WTC11 (cell line): ENCODE measurements around the gene RBFOX2. TPM values are rescaled to one million over a fixed set of nuclear protein-coding genes. Genes with fewer than 3 reads are reported as not detected.

Experiments
- ATAC-seq: fragments of 200-7000 bp; cut with Tn5 transposase; 2 replicates; pipeline ENCODE4 v1.10.0; 2021; ENCODE audit warnings: mild to moderate bottlenecking, moderate library complexity
- CTCF ChIA-PET: fragments of 300-600 bp; sonication (Branson Sonifier 250); formaldehyde crosslinking; loops from one replicate; lab custom pipeline; 2021; ENCODE audit warnings: antibody characterized with exemption; lab: Charles Lee
- POLR2A ChIA-PET: fragments of 350-600 bp; sonication (Branson Sonifier 250); formaldehyde crosslinking; loops from one replicate; lab custom pipeline; 2021; ENCODE audit warnings: antibody characterized with exemption; lab: Charles Lee
- DNase-seq: peaks from one replicate; pipeline ENCODE4 v3.0.0; 2021; ENCODE audit warnings: low spot score
- H3K27ac Mint-ChIP-seq: 2 replicates; pipeline ENCODE4 v1.8.0; 2021; ENCODE audit warnings: mixed read lengths
- H3K27me3 Mint-ChIP-seq: 2 replicates; pipeline ENCODE4 v1.8.0; 2021; ENCODE audit warnings: low read depth, mild to moderate bottlenecking, moderate library complexity, mixed read lengths
- H3K36me3 Mint-ChIP-seq: 2 replicates; pipeline ENCODE4 v1.8.0; 2021; ENCODE audit warnings: mixed read lengths
- H3K4me1 Mint-ChIP-seq: 2 replicates; pipeline ENCODE4 v1.8.0; 2022; ENCODE audit warnings: mixed read lengths
- H3K4me3 Mint-ChIP-seq: 2 replicates; pipeline ENCODE4 v1.8.0; 2021; ENCODE audit warnings: mild to moderate bottlenecking, moderate library complexity, mixed read lengths
- H3K9me3 Mint-ChIP-seq: 2 replicates; pipeline ENCODE4 v1.8.0; 2021; ENCODE audit warnings: mixed read lengths
- ARID4B ChIP-seq: sonication (generic); formaldehyde crosslinking; IDR thresholded peaks from 2 replicates; pipeline ENCODE4 v1.8.0; 2023; ENCODE audit warnings: missing genetic modification reagents, mild to moderate bottlenecking, borderline replicate concordance
- CBFB ChIP-seq: sonication (generic); formaldehyde crosslinking; IDR thresholded peaks from 2 replicates; pipeline ENCODE4 v1.8.1; 2022; ENCODE audit warnings: mild to moderate bottlenecking, low read depth, missing genetic modification reagents
- ELF4 ChIP-seq: sonication (generic); formaldehyde crosslinking; IDR thresholded peaks from 2 replicates; pipeline ENCODE4 v1.8.1; 2022; ENCODE audit warnings: low read depth, mild to moderate bottlenecking, moderate library complexity, missing genetic modification reagents
- FOXJ3 ChIP-seq: sonication (generic); formaldehyde crosslinking; IDR thresholded peaks from 2 replicates; pipeline ENCODE4 v1.9.0; 2021; ENCODE audit warnings: missing genetic modification reagents, mild to moderate bottlenecking, borderline replicate concordance
- GABPB1 ChIP-seq: sonication (generic); formaldehyde crosslinking; IDR thresholded peaks from 2 replicates; pipeline ENCODE4 v1.8.1; 2023; ENCODE audit warnings: mild to moderate bottlenecking, missing genetic modification reagents
- KAT7 ChIP-seq: sonication (generic); formaldehyde crosslinking; IDR thresholded peaks from 2 replicates; pipeline ENCODE4 v1.8.1; 2023; ENCODE audit warnings: missing genetic modification reagents, mild to moderate bottlenecking, borderline replicate concordance
- MYBL2 ChIP-seq: sonication (generic); formaldehyde crosslinking; IDR thresholded peaks from 2 replicates; pipeline ENCODE4 v1.8.1; 2023; ENCODE audit warnings: mild to moderate bottlenecking, moderate library complexity, missing genetic modification reagents
- RELA ChIP-seq: sonication (generic); formaldehyde crosslinking; IDR thresholded peaks from 2 replicates; pipeline ENCODE4 v1.8.1; 2022; ENCODE audit warnings: missing genetic modification reagents, mild to moderate bottlenecking, borderline replicate concordance
- ZBTB21 ChIP-seq: sonication (generic); formaldehyde crosslinking; IDR thresholded peaks from 2 replicates; pipeline ENCODE4 v1.8.1; 2023; ENCODE audit warnings: mild to moderate bottlenecking, missing genetic modification reagents, borderline replicate concordance
- ZNF138 ChIP-seq: sonication (generic); formaldehyde crosslinking; conservative IDR thresholded peaks from 2 replicates; pipeline ENCODE4 v1.8.1; 2022; ENCODE audit warnings: mild to moderate bottlenecking, moderate library complexity, missing genetic modification reagents
- ZNF232 ChIP-seq: sonication (generic); formaldehyde crosslinking; IDR thresholded peaks from 2 replicates; pipeline ENCODE4 v1.8.0; 2022; ENCODE audit warnings: mild to moderate bottlenecking, missing genetic modification reagents
- ZNF263 ChIP-seq: sonication (generic); formaldehyde crosslinking; IDR thresholded peaks from 2 replicates; pipeline ENCODE4 v1.8.1; 2022; ENCODE audit warnings: low read depth, mild to moderate bottlenecking, moderate library complexity, missing genetic modification reagents
- ZNF671 ChIP-seq: fragments of 250-450 bp; sonication (Bioruptor Pico); IDR thresholded peaks from 2 replicates; pipeline ENCODE4 v1.8.0; 2021; ENCODE audit warnings: mild to moderate bottlenecking
- total RNA-seq: library from RNA; stranded (reverse); gene quantifications from 3 replicates; pipeline ENCODE4 v1.2.3, GENCODE V29; 2021
- TF ChIP-seq, protein P1 (sequence below): sonication (generic); formaldehyde crosslinking; IDR thresholded peaks from 2 replicates; pipeline ENCODE4 v1.8.1; 2023; ENCODE audit warnings: mild to moderate bottlenecking, missing genetic modification reagents, moderate library complexity
- TF ChIP-seq, protein P2 (sequence below): sonication (generic); formaldehyde crosslinking; IDR thresholded peaks from 2 replicates; pipeline ENCODE4 v1.8.0; 2022; ENCODE audit warnings: mild to moderate bottlenecking, missing genetic modification reagents
- TF ChIP-seq, protein P3 (sequence below): fragments of 250-450 bp; sonication (Bioruptor Pico); IDR thresholded peaks from 2 replicates; pipeline ENCODE4 v1.9.0; 2021; ENCODE audit warnings: moderate library complexity, mild to moderate bottlenecking, inconsistent platforms, borderline replicate concordance
- TF ChIP-seq, protein P4 (sequence below): sonication (generic); formaldehyde crosslinking; IDR thresholded peaks from 2 replicates; pipeline ENCODE4 v1.8.1; 2023; ENCODE audit warnings: mild to moderate bottlenecking, missing genetic modification reagents

RBFOX2 gene
- total RNA-seq, 1 experiment from 2014 or later = 107 TPM

DNA sequence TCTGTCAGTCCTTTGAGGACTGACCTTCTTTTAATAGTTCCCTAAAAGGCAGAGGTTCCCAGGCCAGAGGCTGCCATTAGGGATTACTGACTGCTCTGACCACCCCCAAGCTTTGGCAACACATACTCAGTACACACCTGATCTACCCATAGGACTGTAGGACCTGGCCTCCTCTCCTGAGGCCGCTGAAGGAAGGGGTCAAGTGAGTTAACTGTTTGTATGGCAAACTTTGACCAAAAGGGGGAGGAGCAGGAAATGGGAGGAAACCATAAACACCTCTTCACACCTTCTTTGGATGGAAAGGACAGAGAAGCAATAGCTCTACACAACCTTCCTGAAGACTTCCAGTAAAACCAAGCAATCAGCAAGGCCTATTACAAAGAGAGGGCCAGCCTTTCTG is 207.0 kb downstream of the RBFOX2 start:
- Mint-ChIP-seq H3K27ac (0 out of 2 replicates have a peak overlapping the region, but pooled peaks have one; percentile 2), H3K27me3 (no peaks in the 10 kb centered on the region), H3K9me3 (0 out of 2 replicates have a peak, but pooled peaks cover 4% of the 10 kb centered on the region), H3K36me3 (peaks cover 5% of the 10 kb centered on the region; the same call in 1 of the 2 replicates), H3K4me1 (peaks cover 27% of the 10 kb centered on the region), H3K4me3 (no peak overlapping the region)
- POLR2A ChIA-PET = no interaction called here
- DNase-seq = no peak
- TF ChIP-seq ZNF138 (CRISPR knock-in tag) (no peak), GABPB1 (CRISPR knock-in tag) (0 out of 2 replicates have a peak, but pooled peaks have one; percentile 21)
- TF ChIP-seq, protein P1, sequence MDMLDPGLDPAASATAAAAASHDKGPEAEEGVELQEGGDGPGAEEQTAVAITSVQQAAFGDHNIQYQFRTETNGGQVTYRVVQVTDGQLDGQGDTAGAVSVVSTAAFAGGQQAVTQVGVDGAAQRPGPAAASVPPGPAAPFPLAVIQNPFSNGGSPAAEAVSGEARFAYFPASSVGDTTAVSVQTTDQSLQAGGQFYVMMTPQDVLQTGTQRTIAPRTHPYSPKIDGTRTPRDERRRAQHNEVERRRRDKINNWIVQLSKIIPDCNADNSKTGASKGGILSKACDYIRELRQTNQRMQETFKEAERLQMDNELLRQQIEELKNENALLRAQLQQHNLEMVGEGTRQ = no peak
- CTCF ChIA-PET = interaction anchor here (0.7 kb wide), 2 partner anchors 21 to 190 kb away, joined by 3 to 4 read pairs; no protein-coding TSS in a partner anchor
- peak; percentile 43 for ATAC-seq

DNA sequence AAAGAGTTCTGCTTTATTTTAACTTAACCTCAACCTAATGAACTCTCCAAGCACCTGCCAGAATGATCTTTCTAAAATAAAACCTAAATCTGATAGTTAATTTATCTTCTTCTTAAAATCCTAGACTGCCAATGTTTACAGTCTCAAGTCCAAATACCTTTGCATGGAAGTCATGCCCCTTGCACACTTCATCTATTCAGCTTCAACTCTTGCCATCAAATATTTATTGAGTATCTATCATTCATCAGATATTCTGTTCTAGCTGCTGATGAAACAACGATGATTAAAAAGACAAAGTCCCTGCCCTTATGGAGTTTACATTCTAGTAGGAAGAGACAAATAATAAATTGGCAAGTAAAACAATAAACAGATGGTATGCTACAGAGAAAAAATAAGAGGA is 209.2 kb downstream of the RBFOX2 start:
- peaks cover 4% of the 10 kb centered on the region; the same call in 1 of the 2 replicates for H3K36me3 Mint-ChIP-seq
- ATAC-seq (no peak), DNase-seq (no peak)
- H3K27ac Mint-ChIP-seq = no peak overlapping the region
- TF ChIP-seq ZBTB21 (CRISPR knock-in tag) = no peak
- no peak for TF ChIP-seq ZNF232
- no peak for TF ChIP-seq ELF4 (CRISPR knock-in tag)
- TF ChIP-seq, protein P2, sequence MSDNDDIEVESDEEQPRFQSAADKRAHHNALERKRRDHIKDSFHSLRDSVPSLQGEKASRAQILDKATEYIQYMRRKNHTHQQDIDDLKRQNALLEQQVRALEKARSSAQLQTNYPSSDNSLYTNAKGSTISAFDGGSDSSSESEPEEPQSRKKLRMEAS (CRISPR knock-in tag) = no peak
- no peak for TF ChIP-seq KAT7 (CRISPR knock-in tag)
- no peak for TF ChIP-seq ARID4B
- TF ChIP-seq MYBL2 (CRISPR knock-in tag) = no peak
- no peak for TF ChIP-seq FOXJ3 (CRISPR knock-in tag)
- TF ChIP-seq, protein P3, sequence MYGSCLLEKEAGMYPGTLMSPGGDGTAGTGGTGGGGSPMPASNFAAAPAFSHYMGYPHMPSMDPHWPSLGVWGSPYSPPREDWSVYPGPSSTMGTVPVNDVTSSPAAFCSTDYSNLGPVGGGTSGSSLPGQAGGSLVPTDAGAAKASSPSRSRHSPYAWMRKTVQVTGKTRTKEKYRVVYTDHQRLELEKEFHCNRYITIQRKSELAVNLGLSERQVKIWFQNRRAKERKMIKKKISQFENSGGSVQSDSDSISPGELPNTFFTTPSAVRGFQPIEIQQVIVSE (CRISPR knock-in tag) = no peak
- TF ChIP-seq, protein P4, sequence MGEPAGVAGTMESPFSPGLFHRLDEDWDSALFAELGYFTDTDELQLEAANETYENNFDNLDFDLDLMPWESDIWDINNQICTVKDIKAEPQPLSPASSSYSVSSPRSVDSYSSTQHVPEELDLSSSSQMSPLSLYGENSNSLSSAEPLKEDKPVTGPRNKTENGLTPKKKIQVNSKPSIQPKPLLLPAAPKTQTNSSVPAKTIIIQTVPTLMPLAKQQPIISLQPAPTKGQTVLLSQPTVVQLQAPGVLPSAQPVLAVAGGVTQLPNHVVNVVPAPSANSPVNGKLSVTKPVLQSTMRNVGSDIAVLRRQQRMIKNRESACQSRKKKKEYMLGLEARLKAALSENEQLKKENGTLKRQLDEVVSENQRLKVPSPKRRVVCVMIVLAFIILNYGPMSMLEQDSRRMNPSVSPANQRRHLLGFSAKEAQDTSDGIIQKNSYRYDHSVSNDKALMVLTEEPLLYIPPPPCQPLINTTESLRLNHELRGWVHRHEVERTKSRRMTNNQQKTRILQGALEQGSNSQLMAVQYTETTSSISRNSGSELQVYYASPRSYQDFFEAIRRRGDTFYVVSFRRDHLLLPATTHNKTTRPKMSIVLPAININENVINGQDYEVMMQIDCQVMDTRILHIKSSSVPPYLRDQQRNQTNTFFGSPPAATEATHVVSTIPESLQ (CRISPR knock-in tag) = no peak
- no peak for TF ChIP-seq CBFB
- TF ChIP-seq ZNF263 = no peak
- no peak for TF ChIP-seq RELA
- TF ChIP-seq GABPB1 (CRISPR knock-in tag) = no peak
- TF ChIP-seq ZNF671 (CRISPR knock-in tag) = no peak
- ChIA-PET CTCF (no interaction called here), POLR2A (no interaction called here)
- peaks cover 31% of the 10 kb centered on the region for H3K4me1 Mint-ChIP-seq
- H3K4me3 Mint-ChIP-seq = no peak overlapping the region
- H3K27me3 Mint-ChIP-seq = no peaks in the 10 kb centered on the region
- 0 out of 2 replicates have a peak, but pooled peaks cover 4% of the 10 kb centered on the region for H3K9me3 Mint-ChIP-seq
